ENCODE measurements around the gene PRLH. TPM values are rescaled to one million over a fixed set of nuclear protein-coding genes. Genes with fewer than 3 reads are reported as not detected.
"Not testable (repeated sequence)": the region's sequence is repeated elsewhere in the genome, so short reads cannot be mapped to it uniquely, and the experiment has no call there.

Gene PRLH
- total RNA-seq, 1 donor from 2014 or later = not detected

DNA sequence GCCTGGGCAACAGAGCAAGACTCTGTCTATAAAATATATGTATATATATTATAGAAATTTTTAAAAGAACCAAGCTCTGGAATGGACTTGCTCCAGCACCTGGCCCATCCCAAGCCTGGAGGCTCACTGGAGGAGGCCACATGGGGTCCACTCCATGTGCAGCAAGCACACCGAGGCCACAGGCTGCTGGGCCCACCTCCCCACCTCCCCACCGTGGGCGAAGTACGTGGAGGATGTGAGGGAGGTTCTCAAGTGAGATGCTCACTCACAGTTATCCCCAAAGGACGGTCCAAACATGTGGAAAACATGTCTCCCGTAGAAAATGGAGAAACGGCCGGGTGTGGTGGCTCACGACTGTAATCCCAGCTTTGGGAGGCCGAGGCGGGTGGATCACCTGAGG lies 38.0 kb downstream of the PRLH start:
- TF ChIP-seq, protein P1, sequence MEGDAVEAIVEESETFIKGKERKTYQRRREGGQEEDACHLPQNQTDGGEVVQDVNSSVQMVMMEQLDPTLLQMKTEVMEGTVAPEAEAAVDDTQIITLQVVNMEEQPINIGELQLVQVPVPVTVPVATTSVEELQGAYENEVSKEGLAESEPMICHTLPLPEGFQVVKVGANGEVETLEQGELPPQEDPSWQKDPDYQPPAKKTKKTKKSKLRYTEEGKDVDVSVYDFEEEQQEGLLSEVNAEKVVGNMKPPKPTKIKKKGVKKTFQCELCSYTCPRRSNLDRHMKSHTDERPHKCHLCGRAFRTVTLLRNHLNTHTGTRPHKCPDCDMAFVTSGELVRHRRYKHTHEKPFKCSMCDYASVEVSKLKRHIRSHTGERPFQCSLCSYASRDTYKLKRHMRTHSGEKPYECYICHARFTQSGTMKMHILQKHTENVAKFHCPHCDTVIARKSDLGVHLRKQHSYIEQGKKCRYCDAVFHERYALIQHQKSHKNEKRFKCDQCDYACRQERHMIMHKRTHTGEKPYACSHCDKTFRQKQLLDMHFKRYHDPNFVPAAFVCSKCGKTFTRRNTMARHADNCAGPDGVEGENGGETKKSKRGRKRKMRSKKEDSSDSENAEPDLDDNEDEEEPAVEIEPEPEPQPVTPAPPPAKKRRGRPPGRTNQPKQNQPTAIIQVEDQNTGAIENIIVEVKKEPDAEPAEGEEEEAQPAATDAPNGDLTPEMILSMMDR (IDR thresholded peaks at IDR 0.05) = no peak
- no peaks in the 10 kb centered on the region for H3K27me3 ChIP-seq
- DNase-seq (ENCODE audit: low spot score in 2 of 2) = no peak
- no peaks in the 10 kb centered on the region for H3K36me3 ChIP-seq
- peaks cover 15 to 27% of the 10 kb centered on the region in 2 donors for H3K4me1 ChIP-seq
- H3K27ac ChIP-seq = peak overlapping the region; percentile 75 to 90
- H3K4me3 ChIP-seq = no peak overlapping the region
- no peaks in the 10 kb centered on the region for H3K9me3 ChIP-seq
- intact Hi-C loops (cut with DNase I) = loop anchor here (5.0 kb wide), 2 partner anchors 43 to 88 kb away; no protein-coding TSS in a partner anchor

DNA sequence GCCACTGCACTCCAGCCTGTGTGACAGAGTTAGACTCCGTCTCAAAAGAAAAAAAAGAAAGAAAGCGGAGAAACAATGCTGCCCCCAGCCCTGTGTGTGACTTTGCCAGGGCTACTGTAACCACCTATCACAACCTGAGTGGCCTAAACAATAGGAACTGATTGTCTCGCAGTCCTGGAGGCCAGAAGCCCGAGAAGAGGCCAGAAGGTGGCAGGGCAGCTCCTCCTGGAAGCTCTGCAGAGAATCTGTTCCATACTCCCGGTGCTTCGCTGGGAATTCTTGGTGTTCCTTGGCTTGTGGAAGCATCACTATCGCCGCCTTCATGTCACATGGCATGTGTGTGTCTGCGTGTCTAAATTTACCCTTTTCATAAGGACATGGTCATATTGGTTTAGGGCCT lies 38.6 kb downstream of the PRLH start:
- TF ChIP-seq, protein P1 (IDR thresholded peaks at IDR 0.05) = peak in 2 of 3 experiments; percentile 11 to 30
- no peak for DNase-seq (ENCODE audit: low spot score in 2 of 2)
- Histone ChIP-seq H3K4me3 (no peak overlapping the region), H3K36me3 (no peaks in the 10 kb centered on the region), H3K4me1 (peaks cover 9 to 22% of the 10 kb centered on the region in 2 donors), H3K27me3 (no peaks in the 10 kb centered on the region), H3K9me3 (no peaks in the 10 kb centered on the region), H3K27ac (no peak overlapping the region)
- intact Hi-C loops (cut with DNase I) = loop anchor here (5.0 kb wide), 2 partner anchors 42 to 87 kb away; no protein-coding TSS in a partner anchor

DNA sequence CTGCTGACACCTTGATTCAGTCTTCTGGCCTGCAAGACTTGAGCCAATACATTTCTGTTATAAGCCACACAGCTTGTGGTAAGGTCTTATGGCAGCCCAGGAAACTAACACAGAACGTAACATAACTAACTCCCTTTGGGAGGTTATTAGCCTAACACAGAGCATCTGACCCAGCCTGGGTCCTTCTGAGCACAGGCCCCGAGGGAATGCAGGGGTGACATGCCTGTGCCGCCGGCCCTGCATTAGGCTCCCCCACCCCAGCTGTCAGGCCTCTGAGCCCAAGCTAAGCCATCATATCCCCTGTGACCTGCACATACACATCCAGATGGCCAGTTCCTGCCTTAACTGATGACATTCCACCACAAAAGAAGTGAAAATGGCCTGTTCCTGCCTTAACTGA lies 40.1 kb downstream of the PRLH start:
- H3K4me3 ChIP-seq; H3K27me3 ChIP-seq; DNase-seq (ENCODE audit: low spot score in 2 of 2); H3K36me3 ChIP-seq; H3K27ac ChIP-seq; H3K9me3 ChIP-seq; intact Hi-C loops (cut with DNase I): not testable (repeated sequence)
- H3K4me1 ChIP-seq = peaks cover under 1 to 12% of the 10 kb centered on the region in 2 donors

DNA sequence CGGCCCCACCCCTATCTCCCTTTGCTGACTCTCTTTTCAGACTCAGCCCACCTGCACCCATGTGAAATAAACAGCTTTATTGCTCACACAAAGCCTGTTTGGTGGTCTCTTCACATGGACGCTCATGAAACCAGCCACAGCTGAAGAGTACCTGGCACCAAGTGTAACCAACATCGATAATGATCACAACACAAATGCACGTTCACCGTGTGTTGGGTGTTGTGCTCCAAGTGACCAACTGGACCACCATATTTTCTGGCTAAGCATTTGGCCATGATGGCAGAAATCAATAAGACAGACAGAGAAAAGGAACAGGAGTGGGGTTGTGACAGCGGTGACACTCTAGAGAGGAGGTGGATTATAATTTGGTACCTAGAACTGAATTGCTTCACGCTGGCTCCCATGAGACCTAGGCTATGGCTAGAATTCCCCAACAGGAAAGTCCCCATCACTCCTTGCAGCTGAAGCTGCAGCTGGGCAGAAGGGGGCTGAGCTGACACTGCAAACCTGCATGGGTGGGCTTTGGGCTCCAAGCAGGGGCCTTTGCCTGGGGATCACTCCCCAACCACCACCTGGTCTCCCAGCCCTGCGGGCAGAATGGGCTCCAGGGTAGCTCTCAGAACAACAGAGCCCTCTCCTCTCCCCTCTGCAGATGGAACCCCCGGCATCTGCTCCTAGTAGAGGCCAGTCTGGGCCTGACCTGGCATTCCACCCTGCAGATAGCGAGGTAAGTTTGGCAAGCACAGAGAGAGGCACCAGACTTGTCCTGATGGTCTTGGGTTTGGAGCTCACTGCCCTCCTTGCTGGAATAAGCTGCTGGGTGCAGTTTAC lies 46.4 kb downstream of the PRLH start:
- intact Hi-C loops (cut with DNase I) = no loop called here
- Histone ChIP-seq H3K4me3 (no peak overlapping the region), H3K27ac (peak overlapping the region; percentile 89 to 93), H3K27me3 (no peaks in the 10 kb centered on the region), H3K4me1 (peaks cover 13 to 37% of the 10 kb centered on the region in 2 donors), H3K9me3 (no peaks in the 10 kb centered on the region), H3K36me3 (no peaks in the 10 kb centered on the region)
- DNase-seq (ENCODE audit: low spot score in 2 of 2) = no peak
- TF ChIP-seq, protein P1 (IDR thresholded peaks at IDR 0.05) = no peak

DNA sequence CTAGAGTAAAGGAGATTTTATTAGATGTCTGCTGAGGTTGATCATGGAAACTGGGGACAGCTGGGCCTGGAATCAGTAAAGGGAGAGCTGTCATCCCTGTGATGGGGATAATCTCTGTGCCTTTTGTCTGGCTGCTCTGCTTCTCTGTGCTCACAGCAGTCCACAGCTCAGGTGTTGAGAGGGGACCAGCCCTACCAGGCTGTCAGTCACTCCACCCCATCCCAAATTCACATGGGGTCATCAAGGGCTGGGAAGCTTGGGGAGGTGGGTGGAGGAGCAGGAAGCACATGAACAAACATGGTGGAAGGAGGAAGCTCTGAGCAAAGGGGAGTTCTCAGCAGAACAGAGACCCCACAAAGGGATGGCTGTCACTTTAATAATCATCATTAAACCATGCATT lies 47.3 kb downstream of the PRLH start:
- H3K27me3 ChIP-seq = no peaks in the 10 kb centered on the region
- intact Hi-C loops (cut with DNase I) = no loop called here
- H3K9me3 ChIP-seq = no peaks in the 10 kb centered on the region
- no peak overlapping the region for H3K4me3 ChIP-seq
- no peaks in the 10 kb centered on the region for H3K36me3 ChIP-seq
- TF ChIP-seq, protein P1 (IDR thresholded peaks at IDR 0.05) = no peak
- no peak for DNase-seq (ENCODE audit: low spot score in 2 of 2)
- peak overlapping the region; percentile 89 to 93 for H3K27ac ChIP-seq
- peaks cover 13 to 46% of the 10 kb centered on the region in 2 donors for H3K4me1 ChIP-seq

DNA sequence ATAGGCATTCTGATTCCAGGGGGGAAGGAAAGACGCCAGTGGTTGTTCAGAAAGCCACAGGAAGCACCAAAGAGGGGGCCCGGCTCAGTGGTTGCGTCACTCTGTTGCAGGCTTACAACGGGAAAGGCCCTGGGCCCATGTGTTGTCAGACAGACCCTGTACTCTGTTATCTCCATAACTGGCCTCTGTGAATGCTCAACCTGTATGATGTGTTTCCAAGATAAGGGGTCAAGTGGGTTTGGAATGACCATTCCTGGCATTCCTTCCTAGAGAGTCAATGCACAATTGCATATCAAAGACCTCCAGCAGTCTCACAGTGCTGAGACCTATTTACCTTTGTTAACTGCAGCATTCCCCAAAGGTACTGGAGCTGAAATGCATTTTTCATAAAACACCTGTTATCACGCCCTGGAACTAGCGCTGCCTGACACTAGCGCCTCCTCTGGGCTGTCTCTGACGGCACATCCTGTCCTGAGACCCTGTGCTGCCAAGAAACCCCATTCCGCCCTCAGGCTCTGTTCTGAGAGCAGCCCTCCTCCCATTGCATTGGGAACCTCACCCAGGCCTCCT lies 47.9 kb downstream of the PRLH start:
- Histone ChIP-seq H3K27ac (peak overlapping the region; percentile 89 to 93), H3K9me3 (no peaks in the 10 kb centered on the region), H3K27me3 (no peaks in the 10 kb centered on the region), H3K4me1 (peaks cover 13 to 51% of the 10 kb centered on the region in 2 donors), H3K36me3 (no peaks in the 10 kb centered on the region), H3K4me3 (no peak overlapping the region)
- intact Hi-C loops (cut with DNase I) = no loop called here
- TF ChIP-seq, protein P1 (IDR thresholded peaks at IDR 0.05) = no peak
- DNase-seq (ENCODE audit: low spot score in 2 of 2) = no peak

Data from ascending aorta (tissue), 2 donors.